HuH-7 (cell line): ENCODE results near the gene WWOX.

ENCODE experiments used
- DNase-seq: peaks from one replicate; pipeline ENCODE4 v3.0.0; 2011; ENCODE audit warnings: low spot score

The WWOX gene

DNA sequence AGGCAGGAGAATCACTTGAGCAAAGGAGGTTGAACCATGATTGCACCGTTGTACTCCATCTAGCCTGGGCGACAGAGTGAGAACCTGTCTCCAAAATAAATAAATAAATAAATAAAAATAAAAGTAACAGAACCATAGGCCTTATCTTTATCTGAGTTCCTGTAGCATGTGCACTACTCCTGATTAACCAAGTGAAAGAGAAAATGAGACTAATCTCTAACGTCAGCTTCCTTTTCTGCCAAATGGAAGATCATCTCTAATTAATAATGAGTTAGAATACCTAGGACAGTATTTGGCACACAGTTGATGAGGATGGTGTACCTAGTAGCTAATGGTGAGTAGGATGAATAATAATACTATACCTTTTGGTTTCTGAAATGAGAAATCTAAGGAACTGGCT is 520.4 kb downstream of the WWOX start:
- DNase-seq, result no peak

- DNase-seq, result no peak
These were observed 520.8 kb downstream of the WWOX start for GRCh38 chr16:78620291-78620690.

- DNase-seq, result no peak
These were observed 524.3 kb downstream of the WWOX start for GRCh38 chr16:78623796-78624195.

DNA sequence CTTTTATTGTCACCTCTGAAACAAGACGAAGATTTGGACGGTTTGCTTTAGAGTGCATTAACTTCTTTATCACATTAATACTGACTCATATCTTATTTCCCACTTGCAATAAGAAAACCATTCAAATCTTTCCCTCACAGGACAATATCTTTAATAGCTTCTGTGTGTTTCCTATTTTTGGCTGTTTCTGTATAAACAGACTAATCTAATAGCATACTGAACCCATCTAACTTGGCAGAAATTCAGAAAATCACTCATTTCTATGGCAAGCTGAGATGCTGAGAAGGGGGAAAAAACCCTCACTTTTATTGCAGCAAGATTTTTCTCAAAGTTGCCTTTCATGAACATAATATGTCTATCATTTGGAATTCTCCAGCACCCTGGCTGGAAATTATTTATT is 524.9 kb downstream of the WWOX start:
- no peak for DNase-seq

GRCh38 chr16:78628461-78629045 is 529.1 kb downstream of the WWOX start:
- no peak for DNase-seq

DNA sequence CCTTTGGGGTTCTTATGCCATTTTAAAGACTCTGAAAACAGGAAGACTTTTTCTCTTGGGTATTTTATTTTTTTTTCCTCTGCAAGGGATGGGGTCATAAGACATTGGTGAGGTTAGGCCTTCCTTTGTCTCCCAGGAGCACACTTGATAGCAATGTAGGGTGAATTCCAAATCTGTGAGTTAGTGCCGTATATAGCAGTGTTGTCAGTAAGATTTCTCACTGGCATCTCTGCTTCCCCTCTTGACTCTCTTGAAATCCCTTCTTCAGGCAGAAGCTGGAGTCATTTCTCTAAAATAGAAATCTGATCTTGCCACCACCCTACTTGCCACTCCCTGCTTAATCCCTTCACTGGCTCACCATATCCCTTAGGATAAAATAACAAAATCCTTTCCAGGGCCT is 529.7 kb downstream of the WWOX start:
- DNase-seq, result no peak

DNA sequence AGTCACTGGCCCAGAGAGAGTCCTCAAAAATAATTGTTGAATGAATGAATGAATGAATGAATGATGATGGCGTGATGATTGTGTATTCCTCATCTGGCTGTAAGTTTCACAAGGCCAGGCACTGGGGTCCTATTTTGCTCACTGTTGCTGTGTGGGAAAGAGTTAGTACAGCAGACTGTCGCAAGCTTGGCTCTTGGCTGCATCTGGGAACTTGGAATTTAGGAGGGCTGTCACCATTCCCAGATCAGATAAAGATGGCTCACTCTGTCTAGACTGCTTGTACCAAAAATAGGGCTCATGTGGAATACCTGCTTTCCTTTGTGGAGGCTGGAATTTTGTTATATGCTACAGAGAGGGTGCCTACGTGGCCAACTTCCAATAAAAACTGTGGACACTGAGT is 530.6 kb downstream of the WWOX start:
- DNase-seq, result no peak

GRCh38 chr16:78633551-78633950 is 534.1 kb downstream of the WWOX start:
- no peak for DNase-seq

- no peak for DNase-seq
These were observed 536.4 kb downstream of the WWOX start for GRCh38 chr16:78635807-78636206.

DNA sequence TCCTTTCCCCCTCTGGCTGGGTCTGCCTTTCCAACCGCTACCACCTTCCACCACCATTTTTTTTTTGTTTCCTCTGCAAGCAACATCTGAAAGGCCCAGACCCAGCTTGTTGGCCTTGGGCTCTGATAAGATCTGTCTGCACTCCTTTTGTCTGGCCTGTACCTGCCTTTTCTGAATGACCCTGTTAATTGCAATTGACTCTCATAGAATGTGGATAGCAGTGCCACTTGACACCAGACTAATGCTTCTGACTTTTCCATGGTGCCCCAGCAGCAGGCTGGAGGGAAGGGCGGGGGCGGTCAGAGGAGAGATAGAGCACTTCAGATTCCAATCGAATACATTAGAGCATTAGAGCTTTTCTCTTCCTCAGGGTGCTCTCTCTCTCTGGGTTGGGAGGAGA is 538.9 kb downstream of the WWOX start:
- DNase-seq, result no peak

DNA sequence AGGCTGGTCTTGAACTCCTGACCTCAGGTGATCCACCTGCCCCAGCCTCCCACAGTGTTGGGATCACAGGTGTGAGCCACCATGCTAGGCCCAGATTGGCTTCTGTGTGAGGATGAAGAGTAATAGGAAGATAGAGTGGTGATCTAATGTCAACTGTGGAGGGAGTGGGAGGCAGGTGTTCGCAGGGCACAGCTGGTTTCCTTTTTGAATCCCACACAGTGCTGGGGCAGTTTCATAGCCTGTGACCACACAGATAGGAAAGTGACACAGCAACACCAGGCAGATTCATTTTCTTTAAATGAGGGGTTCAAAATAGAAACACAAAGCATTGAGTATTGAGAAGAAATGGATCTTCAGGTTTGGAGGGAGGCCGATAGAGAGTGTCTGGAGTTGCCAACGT is 540.3 kb downstream of the WWOX start:
- DNase-seq, result no peak

DNA sequence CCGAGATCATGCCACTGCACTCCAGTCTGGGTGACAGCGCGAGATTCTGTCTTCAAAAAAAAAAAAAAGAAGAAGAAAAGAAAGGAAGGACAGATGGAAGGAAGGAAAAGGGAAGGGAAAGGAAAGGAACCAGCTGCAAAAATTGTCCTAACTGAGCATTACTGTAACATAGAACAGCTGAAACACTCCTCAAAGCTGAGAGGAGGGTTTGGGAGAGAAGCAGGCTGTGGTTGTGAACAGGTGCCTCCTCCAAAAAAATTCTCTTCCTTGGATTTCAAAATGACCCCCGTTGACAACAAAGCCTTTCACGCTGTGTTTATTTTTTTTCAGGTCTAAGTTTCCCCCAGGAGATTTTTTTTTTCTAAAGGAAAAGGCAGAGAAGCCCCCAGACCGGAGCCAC is 541.4 kb downstream of the WWOX start:
- DNase-seq, result no peak

- DNase-seq, result no peak
These were observed 542.0 kb downstream of the WWOX start for GRCh38 chr16:78641433-78641832.

GRCh38 chr16:78642621-78643285 is 543.3 kb downstream of the WWOX start:
- no peak for DNase-seq

DNA sequence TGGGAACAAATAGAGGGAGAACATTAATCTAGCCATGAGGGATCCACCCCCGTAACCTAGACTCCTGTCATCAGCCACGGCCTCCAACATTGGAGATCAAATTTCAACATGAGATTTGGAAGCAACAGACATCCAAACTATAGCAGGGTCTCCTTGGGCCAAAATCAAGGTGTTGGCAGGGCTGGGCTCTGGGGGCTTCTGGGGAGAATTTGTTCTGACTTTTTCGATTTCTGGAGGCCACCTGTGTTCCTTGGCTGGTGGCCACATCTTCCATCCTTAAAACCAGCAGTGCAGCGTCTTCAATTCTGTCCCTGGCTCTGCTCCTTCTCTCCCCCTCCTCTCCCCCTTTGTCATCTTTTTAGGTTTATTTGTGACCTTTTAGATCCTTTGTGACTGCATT is 546.2 kb downstream of the WWOX start:
- no peak for DNase-seq

DNA sequence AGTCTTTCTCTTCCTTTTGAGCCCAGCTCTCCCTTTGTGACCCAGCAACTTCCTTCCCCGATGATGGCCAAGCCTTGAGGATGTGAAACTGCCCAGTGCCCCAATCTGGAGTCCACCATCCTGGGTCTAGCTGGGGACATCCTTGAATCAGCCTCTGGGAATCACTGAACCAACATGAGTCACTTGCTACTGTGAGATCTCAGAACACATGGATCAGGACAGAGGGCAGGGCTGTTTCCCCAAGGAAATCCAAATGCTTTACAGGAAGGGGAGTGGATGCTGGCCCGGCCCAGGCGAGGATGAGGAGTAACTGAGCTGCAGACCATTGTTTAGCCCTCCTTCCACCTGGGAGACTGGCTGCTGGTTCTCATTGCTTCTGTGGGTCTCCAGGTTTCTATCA is 547.6 kb downstream of the WWOX start:
- no peak for DNase-seq

DNA sequence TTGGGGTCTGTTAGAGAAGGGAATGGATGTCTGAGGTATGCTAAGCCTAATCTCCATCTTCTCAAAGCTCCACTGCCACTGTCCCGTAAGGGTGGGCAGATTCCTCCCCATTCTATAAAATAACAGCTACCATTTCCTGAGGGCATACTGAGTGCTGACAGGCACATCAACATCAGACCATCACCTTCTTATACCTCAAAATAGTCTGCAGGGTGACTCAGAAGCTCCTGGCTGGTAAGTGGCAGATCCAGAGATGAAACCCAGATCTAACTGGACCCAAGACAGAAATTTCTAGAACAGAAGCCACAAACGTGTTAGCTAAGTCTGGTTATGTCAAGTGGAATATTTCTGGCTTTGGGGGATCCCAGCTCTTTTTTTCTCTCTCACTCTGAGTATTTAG is 548.0 kb downstream of the WWOX start:
- no peak for DNase-seq

- no peak for DNase-seq
These were observed 549.1 kb downstream of the WWOX start for GRCh38 chr16:78648517-78648916.

- DNase-seq, result no peak
These were observed 551.1 kb downstream of the WWOX start for GRCh38 chr16:78650339-78651074.

DNA sequence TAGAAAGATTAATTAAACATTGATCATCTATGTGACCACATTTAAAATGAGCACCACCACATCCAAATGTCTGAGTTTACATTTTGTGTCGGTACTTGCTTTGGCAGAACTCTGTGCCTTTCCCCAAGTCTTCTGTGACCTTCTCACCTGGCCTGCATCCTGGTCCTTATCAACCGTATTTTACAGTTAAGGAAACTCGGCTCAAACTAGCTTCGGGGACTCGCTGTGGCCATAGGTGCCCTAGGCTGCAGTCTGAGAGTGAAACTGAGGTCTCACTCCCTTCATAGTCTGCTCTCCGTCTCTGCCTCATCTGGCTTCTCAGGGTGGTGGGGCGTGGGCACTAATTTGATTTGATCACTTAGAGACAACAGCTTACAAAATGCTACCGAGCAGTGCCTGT is 555.5 kb downstream of the WWOX start:
- DNase-seq, result no peak

GRCh38 chr16:78655331-78656113 is 556.1 kb downstream of the WWOX start:
- DNase-seq, result no peak

- no peak for DNase-seq
These were observed 557.4 kb downstream of the WWOX start for GRCh38 chr16:78656887-78657286.

DNA sequence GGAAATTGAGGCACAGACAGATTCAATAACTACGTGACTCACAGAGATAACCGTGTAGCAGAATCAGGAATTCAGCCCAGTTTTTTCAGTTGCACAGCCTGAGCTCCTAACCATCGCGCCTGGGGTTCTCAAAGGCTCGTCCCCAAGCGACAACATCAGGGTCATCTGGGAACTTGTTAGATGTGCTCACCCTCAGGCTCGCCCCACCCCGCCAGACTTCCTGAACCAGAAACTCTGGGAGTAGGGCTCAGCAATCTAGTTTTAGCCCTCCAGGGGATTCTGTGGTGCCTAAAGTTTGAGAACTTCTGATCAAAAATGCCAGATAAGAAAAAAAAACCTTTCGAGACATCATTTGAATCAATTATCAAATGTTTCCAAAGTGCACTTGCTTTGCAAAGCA is 559.8 kb downstream of the WWOX start:
- DNase-seq, result no peak
